ENCODE data around the gene DYNC2I2. TPM values are rescaled to one million over a fixed set of nuclear protein-coding genes. Genes with fewer than 3 reads are reported as not detected.

DYNC2I2 gene
- total RNA-seq, 1 experiment from 2014 or later, result 58.6 TPM

DNA sequence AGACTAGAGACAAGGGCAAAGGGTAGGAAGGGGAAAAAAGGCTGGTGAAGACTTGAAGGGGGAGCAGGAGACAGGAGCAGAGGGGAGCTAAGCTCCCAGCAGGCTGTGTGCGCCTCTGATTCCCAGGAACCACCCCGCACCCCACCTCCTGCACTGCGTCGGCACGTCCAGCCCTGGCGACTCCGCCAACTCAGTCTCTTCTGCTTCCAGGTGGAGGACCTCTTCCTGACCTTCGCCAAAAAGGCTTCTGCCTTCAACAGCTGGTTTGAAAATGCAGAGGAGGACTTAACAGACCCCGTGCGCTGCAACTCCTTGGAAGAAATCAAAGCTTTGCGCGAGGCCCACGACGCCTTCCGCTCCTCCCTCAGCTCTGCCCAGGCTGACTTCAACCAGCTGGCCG lies 30.5 kb downstream of the DYNC2I2 start:
- 0 out of 4 replicates have a peak, but pooled peaks cover 0 to 4% of the 10 kb centered on the region in 2 experiments for H3K4me1 Mint-ChIP-seq
- Histone ChIP-seq H2AK5ac (ENCODE audit: insufficient read length, low read length) (no peak overlapping the region), H3K4ac (ENCODE audit: low read depth, low read length) (no peak overlapping the region), H3K27ac (ENCODE audit: insufficient read length, low read depth, low read length) (no peak overlapping the region), H2BK5ac (ENCODE audit: insufficient read length, low read length) (no peak overlapping the region), H4K91ac (ENCODE audit: insufficient read length, low read depth, low read length) (no peak overlapping the region), H3K23me2 (ENCODE audit: insufficient read length, low read depth, low read length, poor library complexity, severe bottlenecking) (no peaks in the 10 kb centered on the region), H4K8ac (replicated peaks; ENCODE audit: insufficient read length, low read depth, low read length) (no peak overlapping the region), H2BK12ac (ENCODE audit: insufficient read length, low read depth, low read length) (no peak overlapping the region), H3K79me1 (ENCODE audit: insufficient read depth, low read depth, low read length, poor library complexity, severe bottlenecking) (no peaks in the 10 kb centered on the region), H2AFZ (ENCODE audit: low read length) (no peak overlapping the region), H4K20me1 (ENCODE audit: control insufficient read depth, insufficient read depth, insufficient read length) (no peaks in the 10 kb centered on the region), H3K4me1 (ENCODE audit: insufficient read depth, low read length) (no peaks in the 10 kb centered on the region), H3K14ac (ENCODE audit: insufficient read depth, low read length) (no peak overlapping the region), H2BK15ac (ENCODE audit: low read depth, low read length) (no peak overlapping the region), H4K5ac (ENCODE audit: insufficient read length, low read depth, low read length) (no peak overlapping the region), H3K27me3 (ENCODE audit: insufficient read depth, low read length) (no peaks in the 10 kb centered on the region), H3K79me2 (ENCODE audit: insufficient read depth, low read length) (no peaks in the 10 kb centered on the region), H3K23ac (ENCODE audit: insufficient read length, low read depth, low read length) (no peak overlapping the region), H2BK20ac (ENCODE audit: low read depth, low read length, poor library complexity, severe bottlenecking) (no peak overlapping the region), H3K4me2 (ENCODE audit: insufficient read depth, insufficient read length, low read length) (no peak overlapping the region), H2BK120ac (ENCODE audit: low read depth, low read length, poor library complexity, severe bottlenecking) (no peak overlapping the region), H3K9ac (ENCODE audit: extremely low read depth, insufficient read length, low read length) (no peak overlapping the region), H3K9me3 (ENCODE audit: control insufficient read depth, low read depth, low read length) (no peaks in the 10 kb centered on the region), H3K56ac (ENCODE audit: insufficient read length, low read depth, low read length) (no peak overlapping the region), H3K18ac (ENCODE audit: insufficient read length, low read depth, low read length) (no peak overlapping the region), H3T11ph (ENCODE audit: low read length) (no peak overlapping the region)
- no peaks in the 10 kb centered on the region for H3K27me3 Mint-ChIP-seq (ENCODE audit: low read depth)
- TF ChIP-seq, protein P1, sequence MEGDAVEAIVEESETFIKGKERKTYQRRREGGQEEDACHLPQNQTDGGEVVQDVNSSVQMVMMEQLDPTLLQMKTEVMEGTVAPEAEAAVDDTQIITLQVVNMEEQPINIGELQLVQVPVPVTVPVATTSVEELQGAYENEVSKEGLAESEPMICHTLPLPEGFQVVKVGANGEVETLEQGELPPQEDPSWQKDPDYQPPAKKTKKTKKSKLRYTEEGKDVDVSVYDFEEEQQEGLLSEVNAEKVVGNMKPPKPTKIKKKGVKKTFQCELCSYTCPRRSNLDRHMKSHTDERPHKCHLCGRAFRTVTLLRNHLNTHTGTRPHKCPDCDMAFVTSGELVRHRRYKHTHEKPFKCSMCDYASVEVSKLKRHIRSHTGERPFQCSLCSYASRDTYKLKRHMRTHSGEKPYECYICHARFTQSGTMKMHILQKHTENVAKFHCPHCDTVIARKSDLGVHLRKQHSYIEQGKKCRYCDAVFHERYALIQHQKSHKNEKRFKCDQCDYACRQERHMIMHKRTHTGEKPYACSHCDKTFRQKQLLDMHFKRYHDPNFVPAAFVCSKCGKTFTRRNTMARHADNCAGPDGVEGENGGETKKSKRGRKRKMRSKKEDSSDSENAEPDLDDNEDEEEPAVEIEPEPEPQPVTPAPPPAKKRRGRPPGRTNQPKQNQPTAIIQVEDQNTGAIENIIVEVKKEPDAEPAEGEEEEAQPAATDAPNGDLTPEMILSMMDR (conservative IDR thresholded peaks at IDR 0.05), result no peak
- peak overlapping the region in 1 of 3 experiments; percentile 76; a peak in 2 of 7 replicates for H3K27ac Mint-ChIP-seq
- no peak for DNase-seq
- no peaks in the 10 kb centered on the region for H3K9me3 Mint-ChIP-seq
- no peak overlapping the region for H3K4me3 Mint-ChIP-seq
- no CpG with 5 or more reads among the region's 16 CpGs for WGBS (ENCODE audit: extremely low coverage, insufficient read length, low lambda C conversion rate)
- H3K36me3 Mint-ChIP-seq (ENCODE audit: insufficient read depth in 1 of 3, low read depth in 3 of 3), result peaks cover 26 to 77% (median 59%) of the 10 kb centered on the region in 3 experiments
